Activated T-helper 9 cell treated with anti-CD3 and anti-CD28 coated beads, Interleukin-2, amount 50 U/mL, for 16 hours (primary cell): ENCODE results near the gene ALKBH4.
A peak's percentile ranks its signal among the peaks of the same experiment; 100 is the strongest.
"Not testable (repeated sequence)": the region's sequence is repeated elsewhere in the genome, so short reads cannot be mapped to it uniquely, and the experiment has no call there.

Source experiments
- DNase-seq: peaks from one replicate; pipeline ENCODE4 v3.0.0-alpha.2; 2020; ENCODE audit warnings: low read depth

Gene ALKBH4

DNA sequence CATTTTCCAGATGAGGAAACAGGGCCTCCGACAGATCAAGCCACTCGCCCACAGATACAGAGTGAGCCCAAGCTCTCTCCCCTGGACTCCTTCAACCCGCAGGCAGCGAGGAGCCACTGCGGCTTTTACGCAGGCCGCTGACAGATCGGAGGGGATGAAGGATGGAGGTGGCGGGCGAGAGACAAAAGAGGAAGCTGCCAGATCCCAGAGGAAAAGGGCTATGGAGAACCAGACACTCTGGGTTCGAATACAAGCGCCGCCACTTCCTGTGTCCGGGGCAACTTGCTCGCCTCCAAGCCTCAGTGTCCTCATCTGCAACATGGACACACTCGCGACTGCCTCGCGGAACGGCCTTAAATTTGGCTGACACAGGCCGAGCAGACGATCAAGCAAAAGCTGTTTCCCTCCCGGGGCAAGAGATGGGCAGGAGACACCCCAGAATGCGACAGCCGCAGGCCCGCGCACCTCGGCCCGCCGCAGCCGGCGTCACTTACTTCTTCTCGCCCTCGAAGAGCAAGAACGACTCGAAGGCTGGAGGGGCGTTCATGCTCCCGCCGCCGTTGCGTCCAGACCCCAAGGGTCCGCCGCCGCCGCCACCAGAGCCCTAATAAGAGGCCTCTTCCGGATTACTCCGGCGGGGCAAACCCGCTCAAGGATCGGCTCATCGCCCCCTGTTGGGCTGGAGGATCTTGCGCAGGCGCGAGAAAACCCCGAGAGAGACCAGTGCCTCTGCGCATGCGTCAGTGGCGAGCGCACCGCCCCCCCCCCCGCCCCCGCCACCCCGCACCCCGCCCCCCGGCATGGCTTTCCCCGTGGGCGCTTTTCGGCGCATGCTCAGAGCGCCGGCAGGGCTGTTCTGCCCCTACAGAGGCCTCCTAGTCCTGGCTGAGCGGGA is 13.9 kb upstream of the ALKBH4 start, which contains the start of gene POLR2J:
TSS of gene POLR2J (minus strand) at position 609 of the 895 bp plus-strand sequence. CDS start at position 547, 62 bp downstream.
- DNase-seq = peak; percentile 97

GRCh38 chr7:102474736-102475435 is 10.2 kb upstream of the ALKBH4 start:
- DNase-seq = not testable (repeated sequence)

DNA sequence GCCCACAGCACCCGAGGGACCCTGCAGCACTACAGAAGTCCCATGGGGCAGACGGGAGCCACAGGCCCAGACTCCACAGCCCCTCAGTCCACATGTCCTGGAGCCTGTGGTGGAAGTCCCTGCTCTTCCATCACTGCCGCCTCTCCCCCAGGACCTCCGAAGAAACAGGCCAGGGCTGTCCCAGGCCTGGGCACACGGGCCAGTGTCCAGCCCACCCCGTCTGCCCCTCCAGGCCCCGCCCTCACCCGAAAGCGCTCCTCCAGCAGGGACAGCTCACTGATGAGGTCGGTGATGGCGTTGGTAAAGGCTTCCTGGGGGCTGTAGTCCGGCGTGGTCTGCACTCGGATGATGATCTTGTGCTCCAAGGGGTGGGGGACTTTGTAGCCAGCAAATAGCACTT is 9.5 kb upstream of the ALKBH4 start:
- not testable (repeated sequence) for DNase-seq

DNA sequence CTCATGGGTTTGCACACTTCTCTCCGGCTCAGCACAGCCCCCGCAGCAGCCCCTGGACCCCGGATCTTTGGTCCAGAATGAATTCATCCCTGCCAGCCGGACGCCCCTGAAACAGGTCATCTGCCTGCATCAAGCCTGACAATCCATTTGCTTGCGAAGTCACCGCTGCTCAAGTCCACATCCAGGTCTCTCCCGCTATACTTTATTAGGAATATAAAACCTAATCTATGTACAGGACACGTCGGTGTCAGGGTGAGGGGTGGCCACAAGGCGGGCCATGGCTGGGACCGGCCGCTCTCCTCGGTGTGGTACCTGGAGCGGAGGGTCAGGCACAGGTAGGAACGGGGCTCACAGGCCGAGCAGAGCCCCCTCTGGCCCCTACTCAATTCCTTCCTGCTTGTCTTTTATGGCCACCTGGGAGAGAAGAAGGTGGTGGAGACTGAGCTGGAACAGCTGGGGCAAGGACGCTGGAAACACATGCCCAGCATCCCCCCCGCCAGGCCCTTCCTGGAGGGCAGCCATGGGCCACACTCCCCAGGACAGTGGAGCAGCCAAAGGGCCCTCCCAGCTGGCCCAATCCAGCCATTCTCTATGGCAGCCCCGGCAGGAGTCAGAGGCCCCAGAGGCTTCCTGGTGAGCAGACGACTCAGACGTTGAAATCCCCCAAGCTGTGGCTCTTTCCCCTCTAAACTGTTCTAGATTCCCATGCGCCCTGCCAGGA is 8.8 kb upstream of the ALKBH4 start:
- no peak for DNase-seq

- DNase-seq = no peak
These were observed 7.7 kb upstream of the ALKBH4 start for GRCh38 chr7:102472126-102473041.

DNA sequence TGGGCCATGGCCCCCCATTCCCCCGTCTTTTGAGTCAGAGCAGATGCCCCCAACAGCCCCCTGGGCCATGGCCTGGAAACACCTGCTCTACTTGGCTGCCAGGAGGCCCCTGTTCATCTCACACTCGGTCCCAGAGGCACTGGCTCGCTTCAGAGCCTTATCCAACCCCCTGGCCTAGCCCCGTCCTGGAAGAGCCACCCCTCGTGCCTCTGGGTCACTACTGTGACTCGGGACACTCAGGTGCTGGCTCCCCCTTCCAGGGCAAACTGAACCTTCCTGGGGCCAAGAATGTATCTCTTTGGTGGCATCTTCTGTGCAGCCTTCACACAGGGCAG is 7.1 kb upstream of the ALKBH4 start:
- DNase-seq = no peak

DNA sequence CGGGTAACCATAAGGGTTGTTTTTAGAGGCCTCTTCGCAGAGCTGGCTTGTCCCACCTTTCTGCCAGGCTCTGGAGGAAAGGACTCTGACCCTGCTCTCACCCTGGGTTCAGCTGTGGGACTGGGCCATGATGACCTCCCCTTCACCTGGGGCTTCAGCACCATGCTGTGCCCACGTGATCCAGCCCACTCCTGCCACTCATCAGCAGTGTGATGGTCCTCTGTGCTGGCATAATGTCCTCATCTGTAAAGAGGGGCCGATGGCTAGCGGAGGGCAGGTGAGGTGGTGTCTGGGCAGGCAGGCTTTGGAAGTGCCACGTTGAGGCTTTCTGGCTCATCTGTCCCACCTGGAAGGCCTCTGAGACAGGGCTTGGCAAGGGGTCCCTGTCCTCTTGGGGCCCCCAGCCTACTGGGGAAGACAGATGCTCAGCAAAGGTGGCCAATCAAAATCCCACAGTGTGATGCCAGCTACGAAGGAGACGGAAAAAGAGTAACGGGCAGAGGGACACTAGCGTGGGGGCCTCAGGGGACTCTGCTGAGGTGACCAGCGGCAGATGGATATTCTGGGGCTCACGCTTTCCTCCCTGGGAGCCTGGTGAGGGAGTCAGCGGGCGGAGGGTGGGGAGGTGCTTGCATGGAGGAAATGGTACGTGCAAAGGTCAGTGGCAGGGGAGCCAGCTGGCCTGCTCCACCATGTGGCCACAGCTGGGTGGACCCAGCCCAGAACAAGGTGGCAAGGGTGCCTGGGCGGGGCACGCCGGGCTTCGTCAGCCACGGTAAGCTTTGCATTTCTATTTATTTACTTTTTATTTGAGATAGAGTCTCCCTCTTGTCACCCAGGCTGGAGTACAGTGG is 5.5 kb upstream of the ALKBH4 start:
- no peak for DNase-seq

DNA sequence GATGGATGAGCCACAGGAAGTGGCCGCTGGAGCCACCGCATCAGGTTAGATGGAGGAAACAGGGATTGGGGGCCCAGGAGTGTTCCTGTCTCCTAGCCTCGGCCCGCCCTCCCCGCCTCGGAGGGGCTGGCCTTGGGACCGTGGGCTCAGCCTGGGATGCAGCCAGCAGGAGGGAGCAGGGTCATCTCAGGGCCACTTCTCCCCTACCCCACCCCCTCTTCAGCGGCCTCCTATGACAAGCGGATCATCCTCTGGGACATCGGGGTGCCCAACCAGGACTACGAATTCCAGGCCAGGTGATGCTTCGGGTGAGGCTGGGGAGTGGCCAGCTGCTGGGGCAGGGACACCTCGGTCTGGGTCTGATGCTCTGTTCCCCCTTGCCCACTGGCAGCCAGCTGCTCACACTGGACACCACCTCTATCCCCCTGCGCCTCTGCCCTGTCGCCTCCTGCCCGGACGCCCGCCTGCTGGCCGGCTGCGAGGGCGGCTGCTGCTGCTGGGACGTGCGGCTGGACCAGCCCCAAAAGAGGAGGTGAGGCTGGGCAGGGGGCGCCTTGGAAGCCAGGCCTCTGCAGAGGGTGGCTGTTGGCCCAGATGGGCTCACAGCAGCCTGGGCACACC is 4.8 kb upstream of the ALKBH4 start:
- DNase-seq = no peak

- DNase-seq = no peak
These were observed 4.1 kb upstream of the ALKBH4 start for GRCh38 chr7:102468478-102469350.

DNA sequence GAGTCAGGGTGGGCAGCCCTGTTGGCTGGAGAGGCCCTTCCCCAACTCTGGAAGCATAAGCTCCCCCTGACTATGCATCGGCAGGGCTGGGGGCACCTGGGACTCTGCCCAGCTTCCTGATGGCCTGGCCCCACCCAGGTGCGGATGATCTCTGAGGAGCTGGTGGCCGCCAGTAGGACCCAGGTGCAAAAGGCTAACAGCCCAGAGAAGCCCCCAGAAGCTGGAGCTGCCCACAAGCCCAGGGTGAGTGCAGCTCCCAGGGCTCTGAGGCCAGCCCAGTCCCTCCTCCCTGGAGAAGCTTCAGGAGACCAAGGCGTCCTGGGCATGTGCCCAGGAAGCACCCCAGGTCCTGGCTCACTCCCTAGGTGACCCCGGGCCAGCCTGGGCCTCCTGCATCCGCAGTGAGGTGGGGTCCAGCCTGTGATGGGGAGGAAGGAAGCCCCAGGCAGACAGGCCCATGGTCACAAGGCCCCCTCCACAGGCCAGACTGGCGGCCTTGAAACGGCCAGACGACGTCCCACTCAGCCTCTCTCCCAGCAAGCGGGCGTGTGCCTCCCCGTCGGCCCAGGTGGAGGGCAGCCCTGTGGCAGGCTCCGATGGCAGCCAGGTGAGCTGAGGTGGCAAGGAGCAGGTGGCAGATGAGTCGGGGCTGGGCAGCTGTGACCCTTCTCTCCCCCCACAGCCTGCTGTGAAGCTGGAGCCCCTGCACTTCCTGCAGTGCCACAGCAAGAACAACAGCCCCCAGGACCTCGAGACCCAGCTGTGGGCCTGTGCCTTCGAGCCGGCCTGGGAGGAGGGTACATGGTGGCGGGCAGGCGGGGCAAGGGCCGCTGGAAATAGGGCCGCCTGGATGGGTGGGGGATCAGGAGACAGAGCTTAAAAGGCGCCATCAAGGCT is 3.2 kb upstream of the ALKBH4 start:
- DNase-seq = no peak

DNA sequence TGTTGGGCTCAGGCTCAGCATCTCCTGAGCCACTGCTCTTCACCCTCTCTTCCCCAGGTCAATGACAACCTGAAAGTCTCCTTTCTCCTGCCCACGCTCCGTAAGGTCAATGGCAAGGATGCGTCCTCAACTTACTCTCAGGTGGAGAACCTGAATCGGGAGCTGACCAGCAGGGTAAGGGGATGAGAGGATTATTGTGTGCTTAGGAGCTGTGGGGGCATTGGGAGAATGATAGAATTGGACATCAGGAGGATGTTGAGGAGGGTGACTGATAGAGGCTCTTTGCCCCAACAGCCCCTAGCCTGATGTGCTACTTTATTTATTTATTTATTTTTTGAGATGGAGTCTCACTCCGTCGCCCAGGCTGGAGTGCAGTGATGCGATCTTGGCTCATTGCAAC is 1.4 kb upstream of the ALKBH4 start:
- no peak for DNase-seq

GRCh38 chr7:102463841-102464576 is 654 bp downstream of the ALKBH4 start:
- no peak for DNase-seq

DNA sequence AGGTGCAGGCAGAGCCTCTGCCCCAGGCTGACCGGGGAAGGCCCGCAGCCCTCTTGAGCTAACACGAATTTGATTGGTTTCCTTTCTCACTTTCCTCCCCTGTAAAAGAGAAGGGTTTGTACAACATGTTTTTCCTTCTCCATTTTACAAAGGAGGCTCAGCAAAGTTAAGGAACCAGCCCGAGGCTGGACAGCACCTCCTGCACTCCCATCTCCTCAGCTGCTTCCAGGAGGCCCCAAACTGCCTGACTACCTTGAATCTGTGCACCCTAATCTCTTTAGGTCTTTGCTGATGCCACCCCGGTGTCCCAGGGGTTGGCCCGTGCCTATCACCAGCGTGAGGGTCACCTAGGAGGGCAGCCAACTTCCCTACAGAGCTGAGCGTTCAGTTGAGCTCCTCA is 4.2 kb downstream of the ALKBH4 start:
- DNase-seq = no peak

DNA sequence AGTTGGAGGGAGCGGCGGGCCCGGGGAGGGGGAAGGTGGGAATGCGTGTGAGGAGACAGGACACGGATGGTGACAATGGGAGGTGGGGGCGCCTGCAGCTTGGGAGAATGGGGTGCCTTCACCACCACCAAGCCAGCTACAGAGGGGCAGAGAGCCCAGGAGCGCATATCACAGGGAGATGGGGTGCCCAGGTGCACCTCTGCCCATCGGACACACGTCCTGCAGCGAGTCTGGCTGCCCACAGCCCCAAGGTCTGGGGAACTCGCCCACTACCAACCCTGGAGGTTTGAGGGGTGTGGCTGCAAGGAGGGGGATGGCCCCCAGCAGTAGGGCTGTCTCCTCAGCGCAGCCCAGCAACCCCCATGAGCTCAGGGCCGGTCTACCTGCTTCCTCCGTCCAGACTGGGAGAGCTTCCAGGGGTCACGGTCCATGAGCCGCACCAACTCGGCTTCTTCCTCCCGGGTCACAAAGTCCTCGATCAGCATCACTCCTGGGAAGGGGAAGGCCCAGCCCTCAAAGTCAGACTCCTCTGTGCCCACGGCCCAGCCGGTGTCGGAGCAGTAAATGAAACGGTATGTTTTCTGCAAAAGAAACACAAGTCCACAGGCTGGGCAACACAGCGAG is 5.3 kb downstream of the ALKBH4 start:
- no peak for DNase-seq

GRCh38 chr7:102457352-102457924 is 7.2 kb downstream of the ALKBH4 start:
- no peak for DNase-seq

DNA sequence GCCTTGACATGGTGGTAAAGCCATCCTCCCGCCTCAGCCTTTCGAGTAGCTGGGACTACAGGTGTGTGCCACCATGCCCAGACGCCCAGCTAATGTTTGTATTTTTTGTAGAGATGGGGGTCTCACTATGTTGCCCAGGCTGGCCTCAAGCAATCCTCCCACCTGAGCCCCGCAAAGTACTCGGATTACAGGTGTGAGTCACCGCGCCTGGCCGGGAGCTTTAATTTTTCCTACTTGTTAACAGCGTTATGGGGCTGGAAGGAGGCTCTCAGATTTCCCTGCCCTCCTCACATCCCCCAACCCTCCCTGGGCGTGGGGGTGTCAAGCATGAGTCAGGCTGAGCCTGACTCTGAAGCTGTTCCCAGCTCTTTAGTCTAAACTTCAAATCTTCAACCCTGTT is 8.3 kb downstream of the ALKBH4 start:
- DNase-seq = no peak

- DNase-seq = no peak
These were observed 9.1 kb downstream of the ALKBH4 start for GRCh38 chr7:102455596-102455995.
